ENCODE measurements around the gene NEURL4.

The NEURL4 gene

GRCh38 chr17:7321466-7321865 is 7.7 kb downstream of the NEURL4 start:
- no peak overlapping the region for H3K4me3 ChIP-seq
- TF ChIP-seq CTCF (IDR thresholded peaks at IDR 0.05): no peak
- no peak overlapping the region for H3K27ac ChIP-seq
- H3K36me3 ChIP-seq: peaks cover 44 to 96% (median 80%) of the 10 kb centered on the region in 3 donors
- DNase-seq: no peak
- H3K9me3 ChIP-seq: no peaks in the 10 kb centered on the region
- H3K4me1 ChIP-seq: no peaks in the 10 kb centered on the region
- intact Hi-C loops (cut with DNase I; ENCODE audit: low total_unique reads): no loop called here
- H3K27me3 ChIP-seq: no peaks in the 10 kb centered on the region

DNA sequence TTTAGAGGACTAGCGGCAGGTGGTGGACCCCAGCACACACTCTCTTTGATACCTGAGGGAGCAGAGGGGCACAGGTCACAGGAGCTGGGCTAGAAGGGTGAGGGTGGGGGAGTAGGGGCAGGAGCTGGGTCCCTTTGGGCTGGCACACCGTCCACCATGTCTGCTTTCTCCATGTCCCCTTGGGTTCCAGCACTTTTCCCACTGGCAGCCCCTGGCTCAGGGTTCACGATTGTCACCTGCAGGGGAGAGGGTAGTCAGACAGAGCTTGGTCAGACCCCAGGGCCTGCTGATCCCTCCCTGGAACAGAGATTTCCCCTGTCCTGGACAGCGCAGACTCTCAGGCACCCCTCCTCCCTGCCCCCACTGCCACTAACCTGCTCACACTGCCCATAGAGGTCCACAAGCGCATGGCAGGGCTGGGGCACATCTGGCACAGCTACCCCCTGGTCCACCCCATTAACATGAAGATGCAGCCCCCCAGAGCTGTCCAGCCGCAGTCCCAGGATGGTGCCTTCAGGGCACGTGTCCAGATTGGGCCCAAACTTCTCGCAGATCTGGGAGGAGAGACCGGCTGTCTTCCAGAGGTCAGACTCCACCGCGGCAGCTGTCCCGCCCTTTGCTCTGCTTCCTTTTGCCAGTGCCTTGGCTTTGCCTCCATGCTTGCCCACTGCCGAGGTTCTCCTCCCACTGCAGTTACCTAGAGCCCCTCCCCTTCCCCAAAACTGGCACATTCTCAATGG is 10.8 kb downstream of the NEURL4 start:
- TF ChIP-seq CTCF (IDR thresholded peaks at IDR 0.05): no peak
- Histone ChIP-seq H3K27ac (no peak overlapping the region), H3K4me3 (no peak overlapping the region), H3K36me3 (peaks cover 42 to 75% (median 65%) of the 10 kb centered on the region in 3 donors), H3K27me3 (no peaks in the 10 kb centered on the region), H3K4me1 (peaks cover 0 to 26% (median 20%) of the 10 kb centered on the region in 4 donors), H3K9me3 (no peaks in the 10 kb centered on the region)
- intact Hi-C loops (cut with DNase I; ENCODE audit: low total_unique reads): no loop called here
- no peak for DNase-seq

DNA sequence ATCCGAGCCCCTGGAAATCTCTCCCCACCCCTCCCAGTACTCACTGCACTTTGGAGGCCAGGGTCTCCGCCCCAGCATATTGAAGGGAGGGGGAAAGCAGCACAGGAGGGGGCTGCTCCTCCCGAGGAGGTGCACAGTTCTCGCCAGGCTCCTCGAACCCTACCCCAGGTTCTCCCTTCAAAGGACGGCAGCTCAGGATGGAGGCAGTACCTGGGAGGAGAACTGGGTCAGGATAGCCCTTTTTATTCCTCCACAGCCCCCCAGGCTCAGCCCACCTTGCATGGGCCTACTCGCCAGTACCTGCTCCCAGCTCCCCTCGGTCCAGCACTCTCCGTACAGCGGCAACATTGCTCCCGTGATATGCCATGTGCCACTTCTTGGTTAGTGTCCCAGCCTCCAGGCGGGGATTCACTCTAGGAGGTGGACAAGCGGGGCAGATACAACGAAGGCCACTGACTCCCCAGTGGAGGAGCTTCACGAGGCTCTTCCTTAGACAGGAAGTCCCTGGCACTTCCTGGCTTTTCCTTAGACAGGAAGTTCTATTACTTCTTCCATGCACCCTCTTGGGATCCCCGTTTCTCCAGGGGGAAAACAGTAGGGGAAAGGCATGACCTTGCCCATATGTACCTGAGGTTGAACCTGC is 11.9 kb downstream of the NEURL4 start:
- H3K4me1 ChIP-seq: peaks cover 0 to 34% (median 25%) of the 10 kb centered on the region in 4 donors
- peaks cover 42 to 75% (median 65%) of the 10 kb centered on the region in 3 donors for H3K36me3 ChIP-seq
- no peaks in the 10 kb centered on the region for H3K9me3 ChIP-seq
- TF ChIP-seq CTCF (IDR thresholded peaks at IDR 0.05): no peak
- no peak for DNase-seq
- H3K4me3 ChIP-seq: no peak overlapping the region
- intact Hi-C loops (cut with DNase I; ENCODE audit: low total_unique reads): no loop called here
- no peak overlapping the region for H3K27ac ChIP-seq
- H3K27me3 ChIP-seq: no peaks in the 10 kb centered on the region

GRCh38 chr17:7315570-7316235 is 13.4 kb downstream of the NEURL4 start:
- H3K4me1 ChIP-seq: peaks cover 0 to 43% (median 28%) of the 10 kb centered on the region in 4 donors
- DNase-seq: no peak
- H3K9me3 ChIP-seq: no peaks in the 10 kb centered on the region
- peaks cover 39 to 75% (median 64%) of the 10 kb centered on the region in 3 donors for H3K36me3 ChIP-seq
- H3K27me3 ChIP-seq: no peaks in the 10 kb centered on the region
- intact Hi-C loops (cut with DNase I; ENCODE audit: low total_unique reads): no loop called here
- H3K4me3 ChIP-seq: peak overlapping the region; percentile 77 to 78
- peak overlapping the region; percentile 89 to 92 for H3K27ac ChIP-seq
- TF ChIP-seq CTCF (IDR thresholded peaks at IDR 0.05): no peak

- H3K36me3 ChIP-seq: peaks cover 41 to 75% (median 64%) of the 10 kb centered on the region in 3 donors
- peaks cover 0 to 49% (median 35%) of the 10 kb centered on the region in 4 donors for H3K4me1 ChIP-seq
- H3K4me3 ChIP-seq: peak within 1 kb of the TSS; percentile 77 to 78
Measured at GRCh38 chr17:7314719-7315569, 14.2 kb downstream of the NEURL4 start, which contains the start of gene GPS2. GPS2 (minus strand) TSS chr17:7315360; CDS start chr17:7315052, 308 bp downstream.

More at GRCh38 chr17:7314719-7315569, 14.2 kb downstream of the NEURL4 start, which contains the start of gene GPS2:
- peak; percentile 91 to 95 for DNase-seq
- intact Hi-C loops (cut with DNase I; ENCODE audit: low total_unique reads): no loop called here
- Histone ChIP-seq H3K9me3 (no peaks in the 10 kb centered on the region), H3K27me3 (no peaks in the 10 kb centered on the region), H3K27ac (peak within 1 kb of the TSS; percentile 89 to 92)
- no peak for TF ChIP-seq CTCF (IDR thresholded peaks at IDR 0.05)

All from tibial artery (tissue), 4 donors.